SK-N-SH (cell line): ENCODE data around the gene SH2D5.

ENCODE experiments used
- EZH2phosphoT487 ChIP-seq: fragments of 200-600 bp; sonication (generic); IDR thresholded peaks from 2 replicates; pipeline ENCODE4 v1.6.1; 2017; ENCODE audit warnings: low read depth, mixed run types, mild to moderate bottlenecking, antibody characterized with exemption, moderate library complexity, borderline replicate concordance
- POLR2AphosphoS5 ChIP-seq: IDR thresholded peaks from 2 replicates; pipeline ENCODE4 v1.6.1; 2012; ENCODE audit warnings: low read depth, low read length
- RAD21 ChIP-seq: IDR thresholded peaks from 2 replicates; pipeline ENCODE4 v1.6.1; 2012; ENCODE audit warnings: mild to moderate bottlenecking, low read length
- YY1 ChIP-seq: IDR thresholded peaks from 2 replicates; pipeline ENCODE4 v1.4.0; 2012; ENCODE audit warnings: low read depth, mild to moderate bottlenecking
- TF ChIP-seq, protein P1 (sequence below): fragments of 200-600 bp; sonication (generic); IDR thresholded peaks from 2 replicates; pipeline ENCODE4 v1.6.1; 2017; ENCODE audit warnings: antibody characterized with exemption, mild to moderate bottlenecking, moderate library complexity
- TF ChIP-seq, protein P2 (sequence below): IDR thresholded peaks from 2 replicates; pipeline ENCODE4 v1.6.1; 2012; ENCODE audit warnings: mild to moderate bottlenecking, low read depth, low read length, moderate library complexity

DNA sequence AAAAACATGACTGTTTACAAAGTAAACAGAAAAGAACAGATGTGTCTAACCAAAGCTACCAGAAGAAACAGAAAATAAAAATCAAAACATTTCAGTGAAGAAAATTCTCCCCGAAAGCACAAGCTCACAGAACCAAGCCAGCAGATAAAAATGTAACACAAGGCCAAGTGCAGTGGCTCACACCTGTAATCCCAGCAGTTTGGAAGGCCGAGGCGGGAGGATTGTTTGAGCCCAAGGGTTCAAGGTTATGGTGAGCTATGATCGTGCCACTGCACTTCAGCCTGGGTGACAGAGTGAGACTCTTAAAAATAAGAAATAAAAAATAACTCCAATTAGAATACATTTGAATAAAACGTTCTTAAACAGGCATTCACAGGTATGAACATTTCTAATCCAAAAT, 52.2 kb downstream of the SH2D5 start:
- TF ChIP-seq, protein P1, sequence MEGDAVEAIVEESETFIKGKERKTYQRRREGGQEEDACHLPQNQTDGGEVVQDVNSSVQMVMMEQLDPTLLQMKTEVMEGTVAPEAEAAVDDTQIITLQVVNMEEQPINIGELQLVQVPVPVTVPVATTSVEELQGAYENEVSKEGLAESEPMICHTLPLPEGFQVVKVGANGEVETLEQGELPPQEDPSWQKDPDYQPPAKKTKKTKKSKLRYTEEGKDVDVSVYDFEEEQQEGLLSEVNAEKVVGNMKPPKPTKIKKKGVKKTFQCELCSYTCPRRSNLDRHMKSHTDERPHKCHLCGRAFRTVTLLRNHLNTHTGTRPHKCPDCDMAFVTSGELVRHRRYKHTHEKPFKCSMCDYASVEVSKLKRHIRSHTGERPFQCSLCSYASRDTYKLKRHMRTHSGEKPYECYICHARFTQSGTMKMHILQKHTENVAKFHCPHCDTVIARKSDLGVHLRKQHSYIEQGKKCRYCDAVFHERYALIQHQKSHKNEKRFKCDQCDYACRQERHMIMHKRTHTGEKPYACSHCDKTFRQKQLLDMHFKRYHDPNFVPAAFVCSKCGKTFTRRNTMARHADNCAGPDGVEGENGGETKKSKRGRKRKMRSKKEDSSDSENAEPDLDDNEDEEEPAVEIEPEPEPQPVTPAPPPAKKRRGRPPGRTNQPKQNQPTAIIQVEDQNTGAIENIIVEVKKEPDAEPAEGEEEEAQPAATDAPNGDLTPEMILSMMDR, result no peak
- TF ChIP-seq POLR2AphosphoS5, result no peak
- TF ChIP-seq RAD21, result no peak
- TF ChIP-seq, protein P2, sequence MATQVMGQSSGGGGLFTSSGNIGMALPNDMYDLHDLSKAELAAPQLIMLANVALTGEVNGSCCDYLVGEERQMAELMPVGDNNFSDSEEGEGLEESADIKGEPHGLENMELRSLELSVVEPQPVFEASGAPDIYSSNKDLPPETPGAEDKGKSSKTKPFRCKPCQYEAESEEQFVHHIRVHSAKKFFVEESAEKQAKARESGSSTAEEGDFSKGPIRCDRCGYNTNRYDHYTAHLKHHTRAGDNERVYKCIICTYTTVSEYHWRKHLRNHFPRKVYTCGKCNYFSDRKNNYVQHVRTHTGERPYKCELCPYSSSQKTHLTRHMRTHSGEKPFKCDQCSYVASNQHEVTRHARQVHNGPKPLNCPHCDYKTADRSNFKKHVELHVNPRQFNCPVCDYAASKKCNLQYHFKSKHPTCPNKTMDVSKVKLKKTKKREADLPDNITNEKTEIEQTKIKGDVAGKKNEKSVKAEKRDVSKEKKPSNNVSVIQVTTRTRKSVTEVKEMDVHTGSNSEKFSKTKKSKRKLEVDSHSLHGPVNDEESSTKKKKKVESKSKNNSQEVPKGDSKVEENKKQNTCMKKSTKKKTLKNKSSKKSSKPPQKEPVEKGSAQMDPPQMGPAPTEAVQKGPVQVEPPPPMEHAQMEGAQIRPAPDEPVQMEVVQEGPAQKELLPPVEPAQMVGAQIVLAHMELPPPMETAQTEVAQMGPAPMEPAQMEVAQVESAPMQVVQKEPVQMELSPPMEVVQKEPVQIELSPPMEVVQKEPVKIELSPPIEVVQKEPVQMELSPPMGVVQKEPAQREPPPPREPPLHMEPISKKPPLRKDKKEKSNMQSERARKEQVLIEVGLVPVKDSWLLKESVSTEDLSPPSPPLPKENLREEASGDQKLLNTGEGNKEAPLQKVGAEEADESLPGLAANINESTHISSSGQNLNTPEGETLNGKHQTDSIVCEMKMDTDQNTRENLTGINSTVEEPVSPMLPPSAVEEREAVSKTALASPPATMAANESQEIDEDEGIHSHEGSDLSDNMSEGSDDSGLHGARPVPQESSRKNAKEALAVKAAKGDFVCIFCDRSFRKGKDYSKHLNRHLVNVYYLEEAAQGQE, result no peak
- TF ChIP-seq YY1, result no peak
- no peak for TF ChIP-seq EZH2phosphoT487
